HepG2 (cell line): ENCODE measurements around the gene DLL3. TPM values are rescaled to one million over a fixed set of nuclear protein-coding genes. Genes with fewer than 3 reads are reported as not detected.

Experiments used
- polyA plus RNA-seq, 8 experiments: library from polyadenylated mRNA; depleted of rRNA in 3 of 8; stranded (reverse) in 7 of 8; unstranded in 1 of 8; fragments of >200 nt; fragmentation: Illumina TruSeq in 4 of 8; extraction: Trizol in 4 of 8; gene quantifications; 2 replicates each; pipeline versions ENCODE4 v1.2.1 to v1.2.3, GENCODE V29; 2011 to 2016; ENCODE audit warnings: low read depth in 4 of 8, missing spikeins in 1 of 8, mixed read lengths in 1 of 8; ENCODE audit not compliant: insufficient read depth in 1 of 8
- total RNA-seq, 5 experiments: library from RNA; depleted of rRNA; stranded (reverse); fragments of >200 nt; fragmentation: Illumina TruSeq; extraction: Trizol; gene quantifications; 2 replicates each; pipeline ENCODE4 v1.2.3, GENCODE V29; 2016; ENCODE audit warnings: low read depth in 1 of 5

DLL3 gene
- total and polyA plus RNA-seq, 2 of the 13 experiments (the other 11 are each of a cell fraction or from before 2014, with no cell fraction given): 0.35 to 0.55 TPM

Other genes with a start within 250 kb of the DLL3 start
- gene IFNL2, start 230.6 kb upstream of the DLL3 start, total RNA-seq (2016; rRNA removed; fragmentation: Illumina TruSeq; extraction: Trizol): not detected in 2 replicates
- gene IFNL2, start 230.6 kb upstream of the DLL3 start, polyA plus RNA-seq (2011; rRNA removed): not detected in 2 replicates
- not detected in 2 replicates for gene IFNL1, start 202.5 kb upstream of the DLL3 start, total RNA-seq (2016; rRNA removed; fragmentation: Illumina TruSeq; extraction: Trizol)
- gene IFNL1, start 202.5 kb upstream of the DLL3 start, polyA plus RNA-seq (2011; rRNA removed): not detected in 2 replicates
- gene LRFN1, start 178.1 kb upstream of the DLL3 start, total RNA-seq (2016; rRNA removed; fragmentation: Illumina TruSeq; extraction: Trizol): 0.04 TPM in 1 of 2 replicates, not detected in the other
- 0.07 TPM in 1 of 2 replicates, not detected in the other for gene LRFN1, start 178.1 kb upstream of the DLL3 start, polyA plus RNA-seq (2011; rRNA removed)
- gene GMFG, start 162.9 kb upstream of the DLL3 start, total RNA-seq (2016; rRNA removed; fragmentation: Illumina TruSeq; extraction: Trizol): 1.1 TPM in 1 of 2 replicates, not detected in the other
- gene GMFG, start 162.9 kb upstream of the DLL3 start, polyA plus RNA-seq (2011; rRNA removed): 7.5 and 7.9 TPM in 2 replicates
- gene SAMD4B, start 156.5 kb upstream of the DLL3 start, total RNA-seq (2016; rRNA removed; fragmentation: Illumina TruSeq; extraction: Trizol): 26.0 and 29.1 TPM in 2 replicates
- gene SAMD4B, start 156.5 kb upstream of the DLL3 start, polyA plus RNA-seq (2011; rRNA removed): 31.8 and 37.7 TPM in 2 replicates
- 30.2 and 31.0 TPM in 2 replicates for gene PAF1, start 107.8 kb upstream of the DLL3 start, total RNA-seq (2016; rRNA removed; fragmentation: Illumina TruSeq; extraction: Trizol)
- gene PAF1, start 107.8 kb upstream of the DLL3 start, polyA plus RNA-seq (2011; rRNA removed): 30.3 and 31.1 TPM in 2 replicates
- gene MED29, start 107.6 kb upstream of the DLL3 start, total RNA-seq (2016; rRNA removed; fragmentation: Illumina TruSeq; extraction: Trizol): 14.0 and 18.1 TPM in 2 replicates
- 19.7 and 23.7 TPM in 2 replicates for gene MED29, start 107.6 kb upstream of the DLL3 start, polyA plus RNA-seq (2011; rRNA removed)
- 0.81 and 1.7 TPM in 2 replicates for gene ZFP36, start 92.1 kb upstream of the DLL3 start, total RNA-seq (2016; rRNA removed; fragmentation: Illumina TruSeq; extraction: Trizol)
- gene ZFP36, start 92.1 kb upstream of the DLL3 start, polyA plus RNA-seq (2011; rRNA removed): 1.4 and 2.1 TPM in 2 replicates
- 3.6 and 5.2 TPM in 2 replicates for gene PLEKHG2, start 86.3 kb upstream of the DLL3 start, total RNA-seq (2016; rRNA removed; fragmentation: Illumina TruSeq; extraction: Trizol)
- gene PLEKHG2, start 86.3 kb upstream of the DLL3 start, polyA plus RNA-seq (2011; rRNA removed): 6.8 and 7.8 TPM in 2 replicates
- 488 and 790 TPM in 2 replicates for gene RPS16, start 63.0 kb upstream of the DLL3 start, total RNA-seq (2016; rRNA removed; fragmentation: Illumina TruSeq; extraction: Trizol)
- 2,583 and 2,596 TPM in 2 replicates for gene RPS16, start 63.0 kb upstream of the DLL3 start, polyA plus RNA-seq (2011; rRNA removed)
- 34.9 and 48.2 TPM in 2 replicates for gene SUPT5H, start 53.4 kb upstream of the DLL3 start, total RNA-seq (2016; rRNA removed; fragmentation: Illumina TruSeq; extraction: Trizol)
- 49.0 and 51.7 TPM in 2 replicates for gene SUPT5H, start 53.4 kb upstream of the DLL3 start, polyA plus RNA-seq (2011; rRNA removed)
- 89.1 and 91.1 TPM in 2 replicates for gene TIMM50, start 18.1 kb upstream of the DLL3 start, total RNA-seq (2016; rRNA removed; fragmentation: Illumina TruSeq; extraction: Trizol)
- 90.0 and 92.5 TPM in 2 replicates for gene TIMM50, start 18.1 kb upstream of the DLL3 start, polyA plus RNA-seq (2011; rRNA removed)
- gene SELENOV, start 16.2 kb downstream of the DLL3 start, total RNA-seq (2016; rRNA removed; fragmentation: Illumina TruSeq; extraction: Trizol): not detected in 2 replicates
- not detected in 2 replicates for gene SELENOV, start 16.2 kb downstream of the DLL3 start, polyA plus RNA-seq (2011; rRNA removed)
- 3.6 and 3.7 TPM in 2 replicates for gene EID2B, start 33.9 kb downstream of the DLL3 start, total RNA-seq (2016; rRNA removed; fragmentation: Illumina TruSeq; extraction: Trizol)
- gene EID2B, start 33.9 kb downstream of the DLL3 start, polyA plus RNA-seq (2011; rRNA removed): 2.2 and 2.5 TPM in 2 replicates
- 13.8 and 14.1 TPM in 2 replicates for gene EID2, start 41.2 kb downstream of the DLL3 start, total RNA-seq (2016; rRNA removed; fragmentation: Illumina TruSeq; extraction: Trizol)
- 3.7 and 5.1 TPM in 2 replicates for gene EID2, start 41.2 kb downstream of the DLL3 start, polyA plus RNA-seq (2011; rRNA removed)
- gene LGALS13, start 103.6 kb downstream of the DLL3 start, total RNA-seq (2016; rRNA removed; fragmentation: Illumina TruSeq; extraction: Trizol): not detected in 2 replicates
- not detected in 2 replicates for gene LGALS13, start 103.6 kb downstream of the DLL3 start, polyA plus RNA-seq (2011; rRNA removed)
- not detected in 2 replicates for gene LGALS16, start 157.0 kb downstream of the DLL3 start, total RNA-seq (2016; rRNA removed; fragmentation: Illumina TruSeq; extraction: Trizol)
- gene LGALS16, start 157.0 kb downstream of the DLL3 start, polyA plus RNA-seq (2011; rRNA removed): not detected in 2 replicates
- not detected in 2 replicates for gene LGALS14, start 205.5 kb downstream of the DLL3 start, total RNA-seq (2016; rRNA removed; fragmentation: Illumina TruSeq; extraction: Trizol)
- not detected in 2 replicates for gene LGALS14, start 205.5 kb downstream of the DLL3 start, polyA plus RNA-seq (2011; rRNA removed)
- gene CLC, start 239.1 kb downstream of the DLL3 start, total RNA-seq (2016; rRNA removed; fragmentation: Illumina TruSeq; extraction: Trizol): not detected in 2 replicates
- gene CLC, start 239.1 kb downstream of the DLL3 start, polyA plus RNA-seq (2011; rRNA removed): not detected in 2 replicates